ENCODE results near the gene ATP10A. TPM values are rescaled to one million over a fixed set of nuclear protein-coding genes. Genes with fewer than 3 reads are reported as not detected.
A peak's percentile ranks its signal among the peaks of the same experiment; 100 is the strongest.

ATP10A gene
- total and polyA plus RNA-seq, 2 of the 8 experiments (the other 6 are each of a cell fraction or from before 2014, with no cell fraction given) = 2.0 to 2.8 TPM

- no peaks in the 10 kb centered on the region for H3K9me3 ChIP-seq (ENCODE audit: insufficient read depth in 2 of 2, low read depth in 1 of 2, low read length in 1 of 2)
- DNase-seq (ENCODE audit: low read depth in 1 of 2, low spot score in 2 of 2) (no peak), FAIRE-seq (no peak)
- H3K4me1 ChIP-seq (replicated peaks in 1 of 4; ENCODE audit: control insufficient read depth in 3 of 4, insufficient read depth in 4 of 4, low read length in 3 of 4) = peaks cover 0 to 6% (median 2%) of the 10 kb centered on the region in 4 experiments; a peak in 4 of 7 replicates
- no peak overlapping the region for H3K14ac ChIP-seq (ENCODE audit: insufficient read length)
- no peak overlapping the region for H2BK5ac ChIP-seq (ENCODE audit: low read depth, low read length)
- H2AFZ ChIP-seq (ENCODE audit: low read length) = no peak overlapping the region
- H2BK120ac ChIP-seq (replicated peaks; ENCODE audit: low read depth, low read length) = no peak overlapping the region
- H3K9ac ChIP-seq (replicated peaks in 1 of 4; ENCODE audit: extremely low read depth in 1 of 4, low read depth in 3 of 4, low read length in 3 of 4) = no peak overlapping the region
- no peak overlapping the region for H3K56ac ChIP-seq (replicated peaks; ENCODE audit: insufficient read length, low read depth, low read length)
- peak overlapping the region; percentile 43; the same call in 1 of the 2 replicates for H3K18ac ChIP-seq (ENCODE audit: extremely low read depth, low read length)
- H3K79me2 ChIP-seq (ENCODE audit: control insufficient read depth in 1 of 2, insufficient read depth in 2 of 2, low read length in 2 of 2) = no peaks in the 10 kb centered on the region
- H3K4ac ChIP-seq (replicated peaks; ENCODE audit: insufficient read length, low read depth, low read length) = no peak overlapping the region
- H3K4me3 ChIP-seq (ENCODE audit: extremely low read depth in 1 of 4, insufficient read depth in 2 of 4, low read depth in 3 of 4, low read length in 4 of 4) = no peak overlapping the region
- H2BK15ac ChIP-seq (ENCODE audit: low read length) = no peak overlapping the region
- no peak overlapping the region for H2BK20ac ChIP-seq (ENCODE audit: low read length)
- no peak overlapping the region for H2BK12ac ChIP-seq (ENCODE audit: low read depth, low read length)
- POLR2A ChIA-PET (ENCODE audit: partially characterized antibody) = no interaction called here
- no peak overlapping the region for H4K91ac ChIP-seq (replicated peaks; ENCODE audit: insufficient read length, low read length)
- no peaks in the 10 kb centered on the region for H3K79me1 ChIP-seq (ENCODE audit: low read depth, low read length)
- TF ChIP-seq E2F6 (IDR thresholded peaks at IDR 0.05) (no peak), CEBPB (IDR thresholded peaks at IDR 0.05; ENCODE audit: low read depth, low read length) (no peak), SIRT6 (IDR thresholded peaks at IDR 0.05; ENCODE audit: low read length) (no peak), KDM5A (IDR thresholded peaks at IDR 0.05; ENCODE audit: low read length) (no peak), SIX5 (IDR thresholded peaks at IDR 0.05; ENCODE audit: low read depth, low read length) (no peak), CTBP2 (IDR thresholded peaks at IDR 0.05; ENCODE audit: borderline replicate concordance, insufficient read depth, insufficient read length, low read length) (no peak), BRCA1 (IDR thresholded peaks at IDR 0.05; ENCODE audit: low read depth, low read length) (no peak), KDM4A (IDR thresholded peaks at IDR 0.05; ENCODE audit: low read depth, low read length, severe bottlenecking) (no peak), KDM1A (IDR thresholded peaks at IDR 0.05; ENCODE audit: borderline replicate concordance, low read length) (no peak), FOSL1 (IDR thresholded peaks at IDR 0.05; ENCODE audit: insufficient read depth, low read depth, low read length) (no peak), RAD21 (IDR thresholded peaks at IDR 0.05 in 1 of 2, conservative IDR thresholded peaks at IDR 0.05 in 1 of 2; ENCODE audit: low read depth in 2 of 2, low read length in 2 of 2) (no peak), POLR2AphosphoS5 (IDR thresholded peaks at IDR 0.05; ENCODE audit: low read depth, low read length) (no peak), EGR1 (IDR thresholded peaks at IDR 0.05; ENCODE audit: borderline replicate concordance, low read depth, low read length) (no peak)
- H3K36me3 ChIP-seq (ENCODE audit: control insufficient read depth in 2 of 4, insufficient read depth in 4 of 4, low read length in 3 of 4) = no peaks in the 10 kb centered on the region
- H3K27ac ChIP-seq (ENCODE audit: low read depth, low read length) = no peak overlapping the region
- no peak overlapping the region for H4K5ac ChIP-seq (ENCODE audit: insufficient read length, low read depth, low read length)
- no peaks in the 10 kb centered on the region for H3K23me2 ChIP-seq (ENCODE audit: low read depth, low read length)
- H3K4me2 ChIP-seq (ENCODE audit: insufficient read depth in 1 of 2, low read depth in 2 of 2, low read length in 2 of 2) = no peak overlapping the region
- H3K27me3 ChIP-seq (replicated peaks in 1 of 4; ENCODE audit: control insufficient read depth in 3 of 4, extremely low read depth in 1 of 4, insufficient read depth in 3 of 4, low read length in 3 of 4) = no peaks in the 10 kb centered on the region
- no peak overlapping the region for H4K8ac ChIP-seq (ENCODE audit: extremely low read depth, insufficient read depth, low read length)
- CTCF ChIA-PET (ENCODE audit: partially characterized antibody) = interaction anchor here (1.1 kb wide), 1 partner anchor 146 kb away, joined by 3 read pairs; no protein-coding TSS in a partner anchor
- no peak overlapping the region for H3K23ac ChIP-seq (ENCODE audit: insufficient read length)
- WGBS, 2 experiments (ENCODE audit: extremely low coverage in 1 of 2, insufficient coverage in 1 of 2, insufficient read length in 1 of 2, insufficient replicate concordance in 2 of 2, low coverage in 1 of 2, low lambda C conversion rate in 2 of 2, missing lambda C conversion rate in 1 of 2) = 87% methylated on average over 13 of the region's 13 CpGs; no CpG with 5 or more reads in 1 of the 2 experiments
- H4K20me1 ChIP-seq (replicated peaks in 1 of 2; ENCODE audit: control insufficient read depth in 1 of 2, insufficient read depth in 2 of 2, low read length in 2 of 2) = no peaks in the 10 kb centered on the region
- no peak overlapping the region for H2AK5ac ChIP-seq (ENCODE audit: low read depth, low read length)
These were observed 75.1 kb downstream of the ATP10A start for GRCh38 chr15:25787855-25788520.

All from H1 (cell line).